Measurements from ENCODE around the gene FASTK. TPM values are rescaled to one million over a fixed set of nuclear protein-coding genes. Genes with fewer than 3 reads are reported as not detected.

Gene FASTK
- total RNA-seq, 1 donor from 2014 or later: 81.9 TPM

DNA sequence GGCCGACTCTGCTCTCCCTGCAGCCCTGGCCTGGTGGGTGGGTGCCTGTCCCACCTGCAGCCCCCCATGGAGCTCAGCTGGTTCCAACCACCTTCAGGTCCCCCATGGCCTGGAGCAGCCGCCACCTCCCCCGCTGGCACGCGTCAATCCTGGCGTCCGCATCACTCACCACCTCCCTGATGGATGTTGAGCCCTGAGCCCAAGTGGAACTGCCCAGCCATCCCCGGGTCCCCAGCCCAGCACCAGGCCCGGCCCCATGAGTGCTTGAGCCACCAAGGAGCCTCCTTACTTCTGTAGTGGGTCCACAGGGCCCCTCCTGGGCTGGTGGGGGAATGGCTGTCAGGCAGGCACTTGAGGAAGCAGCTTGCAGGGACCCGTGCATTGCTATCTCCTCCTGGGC, 20.3 kb upstream of the FASTK start:
- no peak for DNase-seq (ENCODE audit: low spot score, unreplicated experiment)
- Mint-ChIP-seq H3K9me3 (ENCODE audit: low read depth) (no peaks in the 10 kb centered on the region), H3K27ac (no peak overlapping the region), H3K27me3 (no peaks in the 10 kb centered on the region), H3K36me3 (ENCODE audit: insufficient read depth) (peaks cover 1% of the 10 kb centered on the region), H3K4me1 (ENCODE audit: low read depth) (no peaks in the 10 kb centered on the region), H3K4me3 (ENCODE audit: low read depth) (no peak overlapping the region)
- TF ChIP-seq, protein P1, sequence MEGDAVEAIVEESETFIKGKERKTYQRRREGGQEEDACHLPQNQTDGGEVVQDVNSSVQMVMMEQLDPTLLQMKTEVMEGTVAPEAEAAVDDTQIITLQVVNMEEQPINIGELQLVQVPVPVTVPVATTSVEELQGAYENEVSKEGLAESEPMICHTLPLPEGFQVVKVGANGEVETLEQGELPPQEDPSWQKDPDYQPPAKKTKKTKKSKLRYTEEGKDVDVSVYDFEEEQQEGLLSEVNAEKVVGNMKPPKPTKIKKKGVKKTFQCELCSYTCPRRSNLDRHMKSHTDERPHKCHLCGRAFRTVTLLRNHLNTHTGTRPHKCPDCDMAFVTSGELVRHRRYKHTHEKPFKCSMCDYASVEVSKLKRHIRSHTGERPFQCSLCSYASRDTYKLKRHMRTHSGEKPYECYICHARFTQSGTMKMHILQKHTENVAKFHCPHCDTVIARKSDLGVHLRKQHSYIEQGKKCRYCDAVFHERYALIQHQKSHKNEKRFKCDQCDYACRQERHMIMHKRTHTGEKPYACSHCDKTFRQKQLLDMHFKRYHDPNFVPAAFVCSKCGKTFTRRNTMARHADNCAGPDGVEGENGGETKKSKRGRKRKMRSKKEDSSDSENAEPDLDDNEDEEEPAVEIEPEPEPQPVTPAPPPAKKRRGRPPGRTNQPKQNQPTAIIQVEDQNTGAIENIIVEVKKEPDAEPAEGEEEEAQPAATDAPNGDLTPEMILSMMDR (IDR thresholded peaks at IDR 0.05; ENCODE audit: unreplicated experiment): no peak

DNA sequence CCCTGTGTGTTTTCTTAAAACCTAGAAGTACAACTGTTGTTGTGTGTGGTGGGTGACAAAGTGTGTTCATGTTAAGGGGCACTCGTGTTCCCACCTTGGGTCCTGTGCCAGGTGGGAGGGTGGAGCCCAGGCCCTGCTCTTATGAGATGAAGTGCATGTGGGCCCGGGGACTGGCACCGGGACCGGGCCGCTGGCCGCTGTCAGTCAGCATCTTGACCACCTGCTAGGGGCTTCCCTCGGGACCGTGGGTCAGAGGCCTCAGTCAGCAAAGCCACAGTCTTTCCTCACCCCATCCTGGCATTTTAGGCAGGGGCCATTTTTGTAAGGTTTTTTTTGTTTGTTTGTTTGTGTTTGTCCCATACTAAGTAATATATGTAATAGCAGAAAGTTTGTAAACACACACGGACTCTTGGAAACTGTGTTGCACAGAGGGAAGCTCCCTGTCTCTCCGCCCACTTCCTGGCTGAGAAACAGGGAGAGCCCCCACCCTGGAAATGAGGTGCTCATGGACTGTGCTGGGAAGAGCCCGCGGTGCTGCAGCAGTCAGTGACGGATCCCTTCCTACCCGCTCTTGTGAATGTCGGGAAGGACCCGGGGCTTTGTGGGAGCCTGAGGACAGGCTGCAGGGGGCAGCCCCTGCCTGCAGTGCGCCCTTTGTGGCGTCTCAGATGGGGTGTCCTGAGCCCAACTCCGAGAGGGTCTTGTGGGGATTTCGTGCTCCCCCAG, 19.0 kb upstream of the FASTK start:
- TF ChIP-seq, protein P1 (IDR thresholded peaks at IDR 0.05; ENCODE audit: unreplicated experiment): no peak
- Mint-ChIP-seq H3K4me3 (ENCODE audit: low read depth) (no peak overlapping the region), H3K9me3 (ENCODE audit: low read depth) (no peaks in the 10 kb centered on the region), H3K27ac (no peak overlapping the region), H3K27me3 (no peaks in the 10 kb centered on the region), H3K36me3 (ENCODE audit: insufficient read depth) (peaks cover 1% of the 10 kb centered on the region), H3K4me1 (ENCODE audit: low read depth) (no peaks in the 10 kb centered on the region)
- no peak for DNase-seq (ENCODE audit: low spot score, unreplicated experiment)

DNA sequence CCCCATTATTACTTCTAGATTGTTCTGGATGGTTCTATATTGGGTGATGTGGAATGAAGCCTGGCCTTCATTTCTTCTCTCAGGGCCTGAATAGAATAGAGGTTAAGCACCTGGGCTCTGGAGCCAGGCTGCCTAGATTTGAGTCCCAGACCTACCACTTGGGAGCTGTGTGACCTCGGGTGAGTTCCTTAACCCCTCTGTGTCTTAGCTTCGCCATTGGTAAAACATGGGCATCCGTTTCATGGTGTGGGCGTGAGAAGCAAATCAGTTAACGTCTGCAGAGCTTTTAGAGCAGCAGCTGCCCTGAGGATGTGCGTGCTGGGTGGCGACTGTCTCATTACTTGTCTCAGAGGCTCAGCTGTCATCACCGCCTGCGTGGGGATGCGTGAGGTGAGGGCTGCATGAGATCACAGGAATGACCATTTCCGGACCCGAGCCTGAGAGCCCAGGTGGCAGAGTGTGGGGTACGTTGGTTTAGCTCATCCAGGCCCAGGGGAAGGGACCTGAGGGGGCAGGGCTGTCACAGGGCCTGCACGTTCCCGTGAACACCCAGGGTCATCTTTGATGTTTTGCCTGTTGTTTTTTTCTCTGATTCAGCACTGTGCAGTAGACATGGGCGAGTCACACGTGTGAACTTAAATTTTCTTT, 15.3 kb upstream of the FASTK start:
- H3K4me1 Mint-ChIP-seq (ENCODE audit: low read depth): peaks cover 2% of the 10 kb centered on the region
- no peaks in the 10 kb centered on the region for H3K9me3 Mint-ChIP-seq (ENCODE audit: low read depth)
- H3K27ac Mint-ChIP-seq: no peak overlapping the region
- H3K4me3 Mint-ChIP-seq (ENCODE audit: low read depth): no peak overlapping the region
- TF ChIP-seq, protein P1 (IDR thresholded peaks at IDR 0.05; ENCODE audit: unreplicated experiment): no peak
- no peaks in the 10 kb centered on the region for H3K36me3 Mint-ChIP-seq (ENCODE audit: insufficient read depth)
- DNase-seq (ENCODE audit: low spot score, unreplicated experiment): no peak
- H3K27me3 Mint-ChIP-seq: no peaks in the 10 kb centered on the region

DNA sequence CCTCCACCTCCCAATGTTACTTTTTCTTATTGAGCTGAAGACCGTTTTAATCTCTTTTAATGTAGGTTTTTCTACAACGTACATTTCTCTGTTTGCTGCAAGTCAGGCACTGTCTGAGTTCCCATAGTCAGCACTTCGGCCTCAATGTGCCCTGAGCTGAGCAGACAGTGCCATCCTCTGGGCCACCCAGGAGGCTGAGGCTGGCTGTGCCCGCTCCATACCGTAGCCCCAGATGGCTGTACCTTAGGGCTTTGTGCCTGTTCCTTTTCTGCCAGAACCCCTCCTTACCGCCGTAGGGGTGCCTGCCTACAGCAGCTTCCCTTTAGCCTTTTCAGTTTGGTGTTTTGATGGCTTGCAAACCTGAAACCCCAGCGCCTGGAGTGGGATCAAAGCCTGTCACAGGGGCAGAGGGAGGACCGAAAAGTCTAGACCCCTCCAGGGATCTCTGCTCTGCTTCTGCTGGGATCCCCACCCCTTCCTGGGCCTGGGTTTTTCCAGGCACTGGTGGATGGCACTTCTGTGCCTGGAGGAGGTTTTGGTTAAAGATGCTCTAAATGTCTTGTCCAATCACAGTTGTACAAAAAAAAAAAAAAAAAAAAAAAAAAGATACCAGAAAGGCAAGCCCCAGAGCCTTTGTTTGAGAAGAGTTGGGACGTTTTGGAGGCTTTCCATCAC, 14.7 kb upstream of the FASTK start:
- H3K4me1 Mint-ChIP-seq (ENCODE audit: low read depth): peaks cover 2% of the 10 kb centered on the region
- DNase-seq (ENCODE audit: low spot score, unreplicated experiment): no peak
- H3K9me3 Mint-ChIP-seq (ENCODE audit: low read depth): no peaks in the 10 kb centered on the region
- TF ChIP-seq, protein P1 (IDR thresholded peaks at IDR 0.05; ENCODE audit: unreplicated experiment): no peak
- H3K36me3 Mint-ChIP-seq (ENCODE audit: insufficient read depth): no peaks in the 10 kb centered on the region
- H3K4me3 Mint-ChIP-seq (ENCODE audit: low read depth): no peak overlapping the region
- H3K27ac Mint-ChIP-seq: peak overlapping the region; percentile 57
- no peaks in the 10 kb centered on the region for H3K27me3 Mint-ChIP-seq

DNA sequence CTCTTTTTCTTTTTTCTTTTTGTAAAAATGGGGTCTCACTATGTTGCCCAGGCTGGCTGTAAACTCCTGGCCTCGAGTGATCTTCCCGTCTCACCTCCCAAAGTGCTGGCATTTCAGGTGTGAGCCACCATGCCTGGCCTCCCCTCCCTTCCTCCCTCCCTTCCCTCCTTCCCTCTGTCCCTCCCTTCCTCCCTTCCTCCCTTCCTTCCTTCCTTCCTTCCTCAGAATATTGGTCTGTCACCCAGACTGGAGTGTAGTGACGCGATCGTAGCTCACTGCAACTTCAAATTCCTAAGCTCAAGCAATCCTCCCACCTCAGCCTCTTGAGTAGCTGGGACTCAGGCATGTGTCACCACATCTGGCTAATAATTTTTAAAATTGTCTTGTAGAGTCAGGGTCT, 14.1 kb upstream of the FASTK start:
- peaks cover 4% of the 10 kb centered on the region for H3K4me1 Mint-ChIP-seq (ENCODE audit: low read depth)
- TF ChIP-seq, protein P1 (IDR thresholded peaks at IDR 0.05; ENCODE audit: unreplicated experiment): no peak

More for the DNA sequence above, 14.1 kb upstream of the FASTK start:
- no peaks in the 10 kb centered on the region for H3K9me3 Mint-ChIP-seq (ENCODE audit: low read depth)
- H3K4me3 Mint-ChIP-seq (ENCODE audit: low read depth): no peak overlapping the region
- H3K36me3 Mint-ChIP-seq (ENCODE audit: insufficient read depth): no peaks in the 10 kb centered on the region
- H3K27me3 Mint-ChIP-seq: no peaks in the 10 kb centered on the region
- H3K27ac Mint-ChIP-seq: peak overlapping the region; percentile 57
- DNase-seq (ENCODE audit: low spot score, unreplicated experiment): no peak
